K562 (cell line): Measurements from ENCODE around the gene PTGIS. TPM values are rescaled to one million over a fixed set of nuclear protein-coding genes. Genes with fewer than 3 reads are reported as not detected.

Experiments used
- CAMTA2 ChIP-seq: fragments of 250-450 bp; sonication (Bioruptor Pico); conservative IDR thresholded peaks from 2 replicates; pipeline ENCODE4 v1.5.1; 2022
- CBX3 ChIP-seq, 2 experiments: IDR thresholded peaks; 1 replicate in 1 of 2; 2 replicates in 1 of 2; pipeline ENCODE4 v1.6.1; 2012; ENCODE audit warnings: inconsistent platforms in 2 of 2, low read length in 2 of 2, borderline replicate concordance in 1 of 2, control low read depth in 1 of 2
- CEBPZ ChIP-seq: fragments of 150-350 bp; IDR thresholded peaks from 2 replicates; pipeline ENCODE4 v1.6.1; 2014; ENCODE audit warnings: low read depth, mild to moderate bottlenecking, low read length, borderline replicate concordance
- EP300 ChIP-seq: IDR thresholded peaks from 2 replicates; pipeline ENCODE4 v1.6.1; 2012; ENCODE audit warnings: low read length, improper control_type of control experiment
- ETV5 ChIP-seq: sonication (generic); formaldehyde crosslinking; IDR thresholded peaks from 2 replicates; pipeline ENCODE4 v1.4.0; 2020; ENCODE audit warnings: low read depth, mild to moderate bottlenecking, missing genetic modification reagents
- JUN ChIP-seq, 2 experiments: sonication (generic) in 1 of 2; formaldehyde crosslinking in 1 of 2; IDR thresholded peaks; 2 replicates each; pipeline versions ENCODE4 v1.6.1 to v1.8.0; 2012 to 2022; ENCODE audit warnings: borderline replicate concordance in 2 of 2, mild to moderate bottlenecking in 2 of 2, improper control_type of control experiment in 1 of 2, low read depth in 1 of 2, low read length in 1 of 2, missing genetic modification reagents in 1 of 2
- KLF10 ChIP-seq: fragments of 250-450 bp; sonication (Bioruptor Pico); IDR thresholded peaks from 2 replicates; pipeline ENCODE4 v1.6.1; 2021; ENCODE audit warnings: matching md5 sums
- ZNF354B ChIP-seq: fragments of 250-450 bp; sonication (Bioruptor Pico); IDR thresholded peaks from 2 replicates; pipeline ENCODE4 v1.4.0; 2020
- ZNF444 ChIP-seq: fragments of 250-450 bp; sonication (Bioruptor Pico); IDR thresholded peaks from 2 replicates; pipeline ENCODE4 v1.4.0; 2020; ENCODE audit warnings: mild to moderate bottlenecking, moderate library complexity
- ZNF695 ChIP-seq: fragments of 450-650 bp; formaldehyde crosslinking; IDR thresholded peaks from 2 replicates; pipeline ENCODE4 v1.4.0; 2020; ENCODE audit warnings: mild to moderate bottlenecking, moderate library complexity
- polyA plus RNA-seq, 8 experiments: library from polyadenylated mRNA; depleted of rRNA in 4 of 8; stranded (reverse) in 5 of 8; unstranded in 3 of 8; fragments of >200 nt; fragmentation: Nextera tagmentation in 2 of 8; fragmentation: Illumina TruSeq in 1 of 8; extraction: Ambion mirVana in 2 of 8; extraction: Trizol in 1 of 8; gene quantifications; 2 replicates each; pipeline versions ENCODE4 v1.2.1 to v1.2.3, GENCODE V29; 2011 to 2014; ENCODE audit warnings: inconsistent platforms in 1 of 8, missing spikeins in 1 of 8
- total RNA-seq, 7 experiments: library from RNA; depleted of rRNA in 6 of 7; stranded (reverse); fragments of >200 nt in 6 of 7; fragmentation: Illumina TruSeq in 2 of 7; extraction: Trizol in 2 of 7; gene quantifications; 2 replicates each; pipeline versions ENCODE4 v1.2.1 to v1.2.3, GENCODE V29; 2011 to 2021; ENCODE audit warnings: low replicate concordance in 1 of 7
- TF ChIP-seq, protein P1 (sequence below): fragments of 200-400 bp; formaldehyde crosslinking; IDR thresholded peaks from 2 replicates; pipeline ENCODE4 v1.6.1; 2017; ENCODE audit warnings: mild to moderate bottlenecking, low read depth, low read length, moderate library complexity
- TF ChIP-seq, protein P2 (sequence below): sonication (generic); formaldehyde crosslinking; IDR thresholded peaks from 2 replicates; pipeline ENCODE4 v1.8.1; 2022; ENCODE audit warnings: missing genetic modification reagents
- TF ChIP-seq, protein P3 (sequence below): fragments of 200-800 bp; sonication (Bioruptor generic); IDR thresholded peaks from 2 replicates; pipeline ENCODE4 v1.6.1; 2016; ENCODE audit warnings: missing genetic modification characterization, missing compliant biosample characterization

Gene PTGIS
- total and polyA plus RNA-seq, 9 of the 15 experiments (the other 6 are each of a cell fraction or from before 2014, with no cell fraction given): not detected

DNA sequence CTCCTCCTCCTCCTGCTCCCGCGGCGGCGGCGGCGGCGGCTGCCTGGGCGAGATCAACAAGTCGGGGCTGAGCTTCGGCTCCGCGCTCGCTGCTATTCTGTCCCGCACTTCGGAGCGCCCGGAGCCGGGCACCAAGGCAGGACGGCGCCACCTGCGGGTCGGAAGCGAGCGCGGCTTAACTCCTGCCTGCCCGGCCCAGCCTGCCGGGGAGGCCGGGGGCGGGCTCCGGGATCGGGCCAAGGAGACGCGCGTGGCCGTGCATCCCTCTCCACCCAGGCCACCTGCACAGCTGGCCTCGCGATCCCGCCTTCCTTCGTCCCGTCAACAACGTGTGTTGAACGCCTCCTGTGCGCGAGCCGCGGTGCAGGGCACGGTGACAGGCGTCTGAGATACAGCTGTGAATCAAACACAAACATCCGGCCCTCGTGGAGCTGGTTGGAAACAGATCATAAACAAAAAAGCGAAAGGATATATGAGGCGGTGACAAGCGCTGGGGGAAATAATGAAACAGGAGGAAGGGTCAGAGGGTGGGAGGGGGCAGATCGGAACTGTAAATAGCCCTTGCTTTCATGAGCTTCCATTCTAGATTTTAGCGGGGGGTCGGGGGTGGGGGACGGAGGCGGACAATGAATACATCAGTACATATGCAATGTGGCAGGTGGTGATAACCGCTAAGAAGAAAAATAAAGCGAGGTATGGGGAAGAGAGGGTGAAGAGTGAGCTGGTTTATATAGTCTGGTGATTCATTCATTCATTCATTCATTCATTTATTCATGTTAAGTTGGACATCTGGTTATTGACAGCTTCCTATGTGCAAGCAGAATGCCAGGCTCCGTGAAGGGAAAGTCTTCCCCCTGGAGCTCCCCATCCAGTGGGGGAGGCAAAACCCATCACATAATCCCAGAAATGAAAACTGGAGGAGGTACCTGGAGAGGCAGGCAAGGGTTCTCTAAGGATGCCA lies 83.5 kb downstream of the PTGIS start (continued):
- TF ChIP-seq ZNF354B (CRISPR knock-in tag) (no peak), ZNF695 (CRISPR knock-in tag) (no peak), CAMTA2 (CRISPR knock-in tag) (no peak), CEBPZ (no peak), EP300 (no peak), CBX3 (IDR thresholded peaks at IDR 0.05; ENCODE audit: borderline replicate concordance in 1 of 2, low read length in 2 of 2) (no peak), KLF10 (CRISPR knock-in tag) (no peak), ETV5 (CRISPR knock-in tag) (no peak), ZNF444 (no peak), JUN (IDR thresholded peaks at IDR 0.05; ENCODE audit: borderline replicate concordance, low read depth, low read length) (no peak), JUN (CRISPR knock-in tag; IDR thresholded peaks at IDR 0.05; ENCODE audit: borderline replicate concordance) (no peak)
- TF ChIP-seq, protein P1, sequence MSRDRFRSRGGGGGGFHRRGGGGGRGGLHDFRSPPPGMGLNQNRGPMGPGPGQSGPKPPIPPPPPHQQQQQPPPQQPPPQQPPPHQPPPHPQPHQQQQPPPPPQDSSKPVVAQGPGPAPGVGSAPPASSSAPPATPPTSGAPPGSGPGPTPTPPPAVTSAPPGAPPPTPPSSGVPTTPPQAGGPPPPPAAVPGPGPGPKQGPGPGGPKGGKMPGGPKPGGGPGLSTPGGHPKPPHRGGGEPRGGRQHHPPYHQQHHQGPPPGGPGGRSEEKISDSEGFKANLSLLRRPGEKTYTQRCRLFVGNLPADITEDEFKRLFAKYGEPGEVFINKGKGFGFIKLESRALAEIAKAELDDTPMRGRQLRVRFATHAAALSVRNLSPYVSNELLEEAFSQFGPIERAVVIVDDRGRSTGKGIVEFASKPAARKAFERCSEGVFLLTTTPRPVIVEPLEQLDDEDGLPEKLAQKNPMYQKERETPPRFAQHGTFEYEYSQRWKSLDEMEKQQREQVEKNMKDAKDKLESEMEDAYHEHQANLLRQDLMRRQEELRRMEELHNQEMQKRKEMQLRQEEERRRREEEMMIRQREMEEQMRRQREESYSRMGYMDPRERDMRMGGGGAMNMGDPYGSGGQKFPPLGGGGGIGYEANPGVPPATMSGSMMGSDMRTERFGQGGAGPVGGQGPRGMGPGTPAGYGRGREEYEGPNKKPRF: no peak
- TF ChIP-seq, protein P2, sequence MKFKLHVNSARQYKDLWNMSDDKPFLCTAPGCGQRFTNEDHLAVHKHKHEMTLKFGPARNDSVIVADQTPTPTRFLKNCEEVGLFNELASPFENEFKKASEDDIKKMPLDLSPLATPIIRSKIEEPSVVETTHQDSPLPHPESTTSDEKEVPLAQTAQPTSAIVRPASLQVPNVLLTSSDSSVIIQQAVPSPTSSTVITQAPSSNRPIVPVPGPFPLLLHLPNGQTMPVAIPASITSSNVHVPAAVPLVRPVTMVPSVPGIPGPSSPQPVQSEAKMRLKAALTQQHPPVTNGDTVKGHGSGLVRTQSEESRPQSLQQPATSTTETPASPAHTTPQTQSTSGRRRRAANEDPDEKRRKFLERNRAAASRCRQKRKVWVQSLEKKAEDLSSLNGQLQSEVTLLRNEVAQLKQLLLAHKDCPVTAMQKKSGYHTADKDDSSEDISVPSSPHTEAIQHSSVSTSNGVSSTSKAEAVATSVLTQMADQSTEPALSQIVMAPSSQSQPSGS (CRISPR knock-in tag): no peak
- TF ChIP-seq, protein P3, sequence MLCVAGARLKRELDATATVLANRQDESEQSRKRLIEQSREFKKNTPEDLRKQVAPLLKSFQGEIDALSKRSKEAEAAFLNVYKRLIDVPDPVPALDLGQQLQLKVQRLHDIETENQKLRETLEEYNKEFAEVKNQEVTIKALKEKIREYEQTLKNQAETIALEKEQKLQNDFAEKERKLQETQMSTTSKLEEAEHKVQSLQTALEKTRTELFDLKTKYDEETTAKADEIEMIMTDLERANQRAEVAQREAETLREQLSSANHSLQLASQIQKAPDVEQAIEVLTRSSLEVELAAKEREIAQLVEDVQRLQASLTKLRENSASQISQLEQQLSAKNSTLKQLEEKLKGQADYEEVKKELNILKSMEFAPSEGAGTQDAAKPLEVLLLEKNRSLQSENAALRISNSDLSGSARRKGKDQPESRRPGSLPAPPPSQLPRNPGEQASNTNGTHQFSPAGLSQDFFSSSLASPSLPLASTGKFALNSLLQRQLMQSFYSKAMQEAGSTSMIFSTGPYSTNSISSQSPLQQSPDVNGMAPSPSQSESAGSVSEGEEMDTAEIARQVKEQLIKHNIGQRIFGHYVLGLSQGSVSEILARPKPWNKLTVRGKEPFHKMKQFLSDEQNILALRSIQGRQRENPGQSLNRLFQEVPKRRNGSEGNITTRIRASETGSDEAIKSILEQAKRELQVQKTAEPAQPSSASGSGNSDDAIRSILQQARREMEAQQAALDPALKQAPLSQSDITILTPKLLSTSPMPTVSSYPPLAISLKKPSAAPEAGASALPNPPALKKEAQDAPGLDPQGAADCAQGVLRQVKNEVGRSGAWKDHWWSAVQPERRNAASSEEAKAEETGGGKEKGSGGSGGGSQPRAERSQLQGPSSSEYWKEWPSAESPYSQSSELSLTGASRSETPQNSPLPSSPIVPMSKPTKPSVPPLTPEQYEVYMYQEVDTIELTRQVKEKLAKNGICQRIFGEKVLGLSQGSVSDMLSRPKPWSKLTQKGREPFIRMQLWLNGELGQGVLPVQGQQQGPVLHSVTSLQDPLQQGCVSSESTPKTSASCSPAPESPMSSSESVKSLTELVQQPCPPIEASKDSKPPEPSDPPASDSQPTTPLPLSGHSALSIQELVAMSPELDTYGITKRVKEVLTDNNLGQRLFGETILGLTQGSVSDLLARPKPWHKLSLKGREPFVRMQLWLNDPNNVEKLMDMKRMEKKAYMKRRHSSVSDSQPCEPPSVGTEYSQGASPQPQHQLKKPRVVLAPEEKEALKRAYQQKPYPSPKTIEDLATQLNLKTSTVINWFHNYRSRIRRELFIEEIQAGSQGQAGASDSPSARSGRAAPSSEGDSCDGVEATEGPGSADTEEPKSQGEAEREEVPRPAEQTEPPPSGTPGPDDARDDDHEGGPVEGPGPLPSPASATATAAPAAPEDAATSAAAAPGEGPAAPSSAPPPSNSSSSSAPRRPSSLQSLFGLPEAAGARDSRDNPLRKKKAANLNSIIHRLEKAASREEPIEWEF (CRISPR knock-in tag): no peak
